Esophagus muscularis mucosa (tissue), 4 donors: ENCODE results near the gene PPP2R3C. TPM values are rescaled to one million over a fixed set of nuclear protein-coding genes. Genes with fewer than 3 reads are reported as not detected.
A peak's percentile ranks its signal among the peaks of the same experiment; 100 is the strongest.

ENCODE experiments used
- DNase-seq: peaks from one replicate; pipeline ENCODE4 v3.0.0-alpha.2; 2017; ENCODE audit errors: extremely low spot score
- H3K27ac ChIP-seq, 4 donors: fragments of 200-600 bp; sonication (generic); replicated peaks in 1 of 4; 1 replicate in 3 of 4; 2 replicates in 1 of 4; pipeline ENCODE4 v1.5.1; 2016 to 2019; ENCODE audit warnings: mild to moderate bottlenecking in 1 of 4
- H3K27me3 ChIP-seq, 4 donors: fragments of 200-600 bp; sonication (generic); one replicate each; pipeline versions ENCODE4 v1.5.1 to v1.6.0; 2016 to 2019
- H3K36me3 ChIP-seq, 4 donors: fragments of 200-600 bp; sonication (generic); one replicate each; pipeline ENCODE4 v1.5.1; 2016 to 2019
- H3K4me1 ChIP-seq, 4 donors: fragments of 200-600 bp; sonication (generic); one replicate each; pipeline ENCODE4 v1.5.1; 2016 to 2019
- H3K4me3 ChIP-seq, 4 donors: fragments of 200-600 bp; sonication (generic); 1 replicate in 2 of 4; 2 replicates in 2 of 4; pipeline ENCODE4 v1.5.1; 2016 to 2019; ENCODE audit warnings: mild to moderate bottlenecking in 4 of 4, moderate library complexity in 1 of 4
- H3K9me3 ChIP-seq, 4 donors: fragments of 200-600 bp; sonication (generic); 1 replicate in 3 of 4; 2 replicates in 1 of 4; pipeline ENCODE4 v1.5.1; 2016 to 2019
- CTCF ChIP-seq, 3 experiments: fragments of 200-600 bp in 2 of 3; fragments of 450-650 bp in 1 of 3; sonication (generic) in 2 of 3; IDR thresholded peaks; one replicate each; pipeline ENCODE4 v1.5.1; 2017 to 2019; ENCODE audit warnings: antibody characterized with exemption in 3 of 3, mild to moderate bottlenecking in 2 of 3, moderate library complexity in 1 of 3
- EP300 ChIP-seq: sonication (generic); formaldehyde crosslinking; IDR thresholded peaks from one replicate; pipeline ENCODE4 v1.6.1; 2017; ENCODE audit warnings: antibody characterized with exemption
- POLR2A ChIP-seq: fragments of 450-650 bp; IDR thresholded peaks from one replicate; pipeline ENCODE4 v1.6.1; 2017; ENCODE audit warnings: antibody characterized with exemption, moderate library complexity, mild to moderate bottlenecking, low read depth
- POLR2AphosphoS5 ChIP-seq, 2 donors: sonication (generic); formaldehyde crosslinking; IDR thresholded peaks; one replicate each; pipeline ENCODE4 v1.6.1; 2017; ENCODE audit warnings: antibody characterized with exemption in 2 of 2
- WGBS: methylation state at CpG from one replicate; pipeline ENCODE4 v1.1.5; 2018; 5-methylcytosine and 5-hydroxymethylcytosine counted together
- intact Hi-C: fragments of 100-400 bp; cut with DNase I; formaldehyde crosslinking; loops from one replicate; pipeline ENCODE4 v1.15.1; 2023
- total RNA-seq, 4 donors: library from RNA; depleted of rRNA; stranded (reverse); fragments of >200 nt; gene quantifications; one replicate each; pipeline versions ENCODE4 v1.1.0 to v1.2.1, GENCODE V29; 2016

PPP2R3C gene
- total RNA-seq, 4 donors from 2014 or later, result 29.5 to 48.6 (median 36.8) TPM

GRCh38 chr14:35046048-35046750 is 75.6 kb downstream of the PPP2R3C start, which contains the start of gene FAM177A1:
FAM177A1 (plus strand) TSS chr14:35046272; CDS start chr14:35046464, 192 bp downstream.
- H3K9me3 ChIP-seq, result no peaks in the 10 kb centered on the region
- peak within 1 kb of the TSS; percentile 71 to 96 (median 84) for H3K4me3 ChIP-seq
- H3K27ac ChIP-seq, result peak within 1 kb of the TSS; percentile 90 to 99 (median 97)
- H3K27me3 ChIP-seq, result no peaks in the 10 kb centered on the region
- TF ChIP-seq POLR2A (peak; percentile 81), EP300 (peak; percentile 49), CTCF (IDR thresholded peaks at IDR 0.05) (peak in 1 of 3 experiments; percentile 3), POLR2AphosphoS5 (IDR thresholded peaks at IDR 0.05) (peak; percentile 92 to 97)
- 0% methylated on average over 5 of the region's 77 CpGs for whole genome bisulfite sequencing
- H3K4me1 ChIP-seq, result peaks cover 29 to 50% (median 35%) of the 10 kb centered on the region in 4 donors
- intact Hi-C loops, result loop anchor here (2.0 to 10.0 kb wide), 3 partner anchors 64 to 379 kb away; partner anchors contain the start of genes BAZ1A and SRP54
- H3K36me3 ChIP-seq, result peaks cover 0 to 16% (median 6%) of the 10 kb centered on the region in 4 donors
- peak; percentile 100 for DNase-seq

GRCh38 chr14:35045798-35046047 is 76.1 kb downstream of the PPP2R3C start:
- WGBS, result 0% methylated on average over 5 of the region's 6 CpGs
- intact Hi-C loops, result loop anchor here (2.0 to 10.0 kb wide), 3 partner anchors 63 to 379 kb away; partner anchors contain the start of genes BAZ1A and SRP54

GRCh38 chr14:35044939-35045797 is 76.6 kb downstream of the PPP2R3C start:
- H3K36me3 ChIP-seq, result peaks cover 0 to 9% (median 4%) of the 10 kb centered on the region in 4 donors
- no peaks in the 10 kb centered on the region for H3K27me3 ChIP-seq
- no peaks in the 10 kb centered on the region for H3K9me3 ChIP-seq
- H3K4me1 ChIP-seq, result peaks cover 19 to 40% (median 25%) of the 10 kb centered on the region in 4 donors
- no peak for DNase-seq
- no peak for TF ChIP-seq EP300
- no peak for TF ChIP-seq POLR2AphosphoS5 (IDR thresholded peaks at IDR 0.05)
- TF ChIP-seq POLR2A, result no peak
- TF ChIP-seq CTCF (IDR thresholded peaks at IDR 0.05), result no peak
- WGBS, result 19% methylated on average over 8 of the region's 8 CpGs
- H3K4me3 ChIP-seq, result peak overlapping the region; percentile 71 to 96 (median 84)
- H3K27ac ChIP-seq, result peak overlapping the region; percentile 90 to 99 (median 97)
- intact Hi-C loops, result loop anchor here (5.0 to 10.0 kb wide), 2 partner anchors 63 to 380 kb away; partner anchors contain the start of gene SRP54

More at GRCh38 chr14:35045798-35046047, 76.1 kb downstream of the PPP2R3C start:
- Histone ChIP-seq H3K27me3 (no peaks in the 10 kb centered on the region), H3K9me3 (no peaks in the 10 kb centered on the region), H3K36me3 (peaks cover 0 to 13% (median 6%) of the 10 kb centered on the region in 4 donors), H3K4me3 (peak overlapping the region; percentile 71 to 96 (median 84)), H3K4me1 (peaks cover 24 to 45% (median 31%) of the 10 kb centered on the region in 4 donors), H3K27ac (peak overlapping the region; percentile 90 to 99 (median 97))
- no peak for DNase-seq
- TF ChIP-seq POLR2A (no peak), POLR2AphosphoS5 (IDR thresholded peaks at IDR 0.05) (no peak), CTCF (IDR thresholded peaks at IDR 0.05) (no peak), EP300 (no peak)

- no peak for DNase-seq
- TF ChIP-seq CTCF (IDR thresholded peaks at IDR 0.05) (no peak), POLR2AphosphoS5 (IDR thresholded peaks at IDR 0.05) (no peak), EP300 (no peak), POLR2A (no peak)
- 94% methylated on average over 2 of the region's 2 CpGs for WGBS
- intact Hi-C loops, result loop anchor here (10.0 kb wide), 1 partner anchor 382 kb away; no protein-coding TSS in a partner anchor
- Histone ChIP-seq H3K9me3 (no peaks in the 10 kb centered on the region), H3K27ac (no peak overlapping the region), H3K36me3 (no peaks in the 10 kb centered on the region), H3K4me1 (peaks cover 11 to 21% (median 19%) of the 10 kb centered on the region in 4 donors), H3K27me3 (no peaks in the 10 kb centered on the region), H3K4me3 (no peak overlapping the region)
Observed at GRCh38 chr14:35043046-35043445, 78.7 kb downstream of the PPP2R3C start.
